Activated CD4-positive, alpha-beta T cell treated with anti-CD3 and anti-CD28 coated beads, Interleukin-2, amount 10 ng/mL, durations not matched to agents 24 days and 14 days (primary cell): ENCODE measurements around the gene AMMECR1L. TPM values are rescaled to one million over a fixed set of nuclear protein-coding genes. Genes with fewer than 3 reads are reported as not detected.
"Not testable (repeated sequence)": the region's sequence is repeated elsewhere in the genome, so short reads cannot be mapped to it uniquely, and the experiment has no call there.

Experiments used
- DNase-seq: peaks from one replicate; pipeline ENCODE4 v3.0.0; 2022
- H3K27ac Mint-ChIP-seq: one replicate; pipeline ENCODE4 v1.8.0; 2022; ENCODE audit warnings: mild to moderate bottlenecking, mixed read lengths
- H3K27me3 Mint-ChIP-seq: one replicate; pipeline ENCODE4 v1.8.0; 2022; ENCODE audit warnings: mixed read lengths
- H3K36me3 Mint-ChIP-seq: one replicate; pipeline ENCODE4 v1.8.0; 2022; ENCODE audit warnings: low read depth, mild to moderate bottlenecking, mixed read lengths
- H3K4me1 Mint-ChIP-seq: one replicate; pipeline ENCODE4 v1.8.0; 2021; ENCODE audit warnings: mixed read lengths
- H3K4me3 Mint-ChIP-seq: one replicate; pipeline ENCODE4 v1.8.0; 2022; ENCODE audit warnings: mild to moderate bottlenecking, moderate library complexity, mixed read lengths
- H3K9me3 Mint-ChIP-seq: one replicate; pipeline ENCODE4 v1.8.0; 2021; ENCODE audit warnings: mixed read lengths
- intact Hi-C: fragments of 100-400 bp; cut with micrococcal nuclease; formaldehyde crosslinking; loops from one replicate; pipeline ENCODE4 v1.15.1; 2023
- total RNA-seq: library from RNA; stranded (reverse); gene quantifications from 2 replicates; pipeline ENCODE4 v1.2.3, GENCODE V29; 2022

AMMECR1L gene
- total RNA-seq, 1 donor from 2014 or later = 20.2 TPM

- intact Hi-C loops = no loop called here
- Mint-ChIP-seq H3K9me3 (no peaks in the 10 kb centered on the region), H3K27me3 (no peaks in the 10 kb centered on the region)
Observed at GRCh38 chr2:127843677-127844076, 42.1 kb downstream of the AMMECR1L start.

GRCh38 chr2:127841466-127842178, 44.1 kb downstream of the AMMECR1L start:
- intact Hi-C loops = no loop called here
- no peak for DNase-seq
- H3K36me3 Mint-ChIP-seq = peaks cover 16% of the 10 kb centered on the region
- no peaks in the 10 kb centered on the region for H3K27me3 Mint-ChIP-seq
- no peaks in the 10 kb centered on the region for H3K9me3 Mint-ChIP-seq
- H3K4me3 Mint-ChIP-seq = no peak overlapping the region
- H3K4me1 Mint-ChIP-seq = peaks cover 4% of the 10 kb centered on the region
- H3K27ac Mint-ChIP-seq = no peak overlapping the region

More at GRCh38 chr2:127843677-127844076, 42.1 kb downstream of the AMMECR1L start:
- no peak for DNase-seq
- H3K4me1 Mint-ChIP-seq = peaks cover 4% of the 10 kb centered on the region
- no peak overlapping the region for H3K27ac Mint-ChIP-seq
- H3K4me3 Mint-ChIP-seq = no peak overlapping the region
- H3K36me3 Mint-ChIP-seq = peaks cover 28% of the 10 kb centered on the region

GRCh38 chr2:127840893-127841292, 44.9 kb downstream of the AMMECR1L start:
- peaks cover 4% of the 10 kb centered on the region for H3K4me1 Mint-ChIP-seq
- no peaks in the 10 kb centered on the region for H3K27me3 Mint-ChIP-seq
- no peaks in the 10 kb centered on the region for H3K9me3 Mint-ChIP-seq
- intact Hi-C loops = no loop called here
- no peak overlapping the region for H3K27ac Mint-ChIP-seq
- DNase-seq = no peak
- H3K36me3 Mint-ChIP-seq = peaks cover 11% of the 10 kb centered on the region
- no peak overlapping the region for H3K4me3 Mint-ChIP-seq

- H3K9me3 Mint-ChIP-seq = no peaks in the 10 kb centered on the region
- DNase-seq = no peak
- intact Hi-C loops = no loop called here
- H3K27ac Mint-ChIP-seq = no peak overlapping the region
- peaks cover 8% of the 10 kb centered on the region for H3K4me1 Mint-ChIP-seq
- H3K27me3 Mint-ChIP-seq = peaks cover 2% of the 10 kb centered on the region
- H3K36me3 Mint-ChIP-seq = no peaks in the 10 kb centered on the region
- H3K4me3 Mint-ChIP-seq = no peak overlapping the region
Observed at GRCh38 chr2:127834951-127835350, 50.8 kb downstream of the AMMECR1L start.

GRCh38 chr2:127829845-127830246, 55.9 kb downstream of the AMMECR1L start:
- H3K27me3 Mint-ChIP-seq = peaks cover 2% of the 10 kb centered on the region
- peak; percentile 90 for DNase-seq
- peaks cover 14% of the 10 kb centered on the region for H3K36me3 Mint-ChIP-seq
- peak overlapping the region; percentile 68 for H3K27ac Mint-ChIP-seq
- peak overlapping the region; percentile 53 for H3K4me3 Mint-ChIP-seq
- intact Hi-C loops = loop anchor here (1.0 kb wide), 2 partner anchors 19 to 27 kb away; partner anchors contain the start of gene WDR33
- peaks cover 19% of the 10 kb centered on the region for H3K4me1 Mint-ChIP-seq
- H3K9me3 Mint-ChIP-seq = peaks cover 9% of the 10 kb centered on the region

- intact Hi-C loops, H3K4me3 Mint-ChIP-seq, DNase-seq, H3K27ac Mint-ChIP-seq, H3K27me3 Mint-ChIP-seq, H3K9me3 Mint-ChIP-seq: not testable (repeated sequence)
- Mint-ChIP-seq H3K36me3 (peaks cover 14% of the 10 kb centered on the region), H3K4me1 (peaks cover 18% of the 10 kb centered on the region)
Observed at GRCh38 chr2:127826708-127827107, 59.0 kb downstream of the AMMECR1L start.

- no peak overlapping the region for H3K27ac Mint-ChIP-seq
- intact Hi-C loops = no loop called here
- peaks cover 2% of the 10 kb centered on the region for H3K27me3 Mint-ChIP-seq
- H3K36me3 Mint-ChIP-seq = peaks cover 14% of the 10 kb centered on the region
- no peak overlapping the region for H3K4me3 Mint-ChIP-seq
- peaks cover 14% of the 10 kb centered on the region for H3K9me3 Mint-ChIP-seq
- peaks cover 16% of the 10 kb centered on the region for H3K4me1 Mint-ChIP-seq
- no peak for DNase-seq
Observed at GRCh38 chr2:127826047-127826446, 59.7 kb downstream of the AMMECR1L start.

- Mint-ChIP-seq H3K27ac (no peak overlapping the region), H3K27me3 (peaks cover 16% of the 10 kb centered on the region), H3K4me1 (no peaks in the 10 kb centered on the region), H3K9me3 (peaks cover 10% of the 10 kb centered on the region), H3K36me3 (no peaks in the 10 kb centered on the region), H3K4me3 (no peak overlapping the region)
- no peak for DNase-seq
- intact Hi-C loops = no loop called here
Observed at GRCh38 chr2:127820080-127820668, 65.6 kb downstream of the AMMECR1L start.

GRCh38 chr2:127818794-127819425, 66.8 kb downstream of the AMMECR1L start:
- Mint-ChIP-seq H3K4me1 (no peaks in the 10 kb centered on the region), H3K4me3 (no peak overlapping the region), H3K36me3 (no peaks in the 10 kb centered on the region), H3K9me3 (peaks cover 10% of the 10 kb centered on the region), H3K27me3 (peaks cover 16% of the 10 kb centered on the region), H3K27ac (no peak overlapping the region)
- intact Hi-C loops = no loop called here
- no peak for DNase-seq

GRCh38 chr2:127818241-127818640, 67.5 kb downstream of the AMMECR1L start:
- H3K4me3 Mint-ChIP-seq = no peak overlapping the region
- DNase-seq = no peak
- H3K27me3 Mint-ChIP-seq = peaks cover 16% of the 10 kb centered on the region
- H3K4me1 Mint-ChIP-seq = no peaks in the 10 kb centered on the region
- H3K9me3 Mint-ChIP-seq = peaks cover 10% of the 10 kb centered on the region
- H3K27ac Mint-ChIP-seq = no peak overlapping the region
- H3K36me3 Mint-ChIP-seq = no peaks in the 10 kb centered on the region
- intact Hi-C loops = no loop called here

- intact Hi-C loops = loop anchor here (5.0 kb wide), 1 partner anchor 427 kb away; the partner anchor contains the start of gene MAP3K2
- no peaks in the 10 kb centered on the region for H3K9me3 Mint-ChIP-seq
- H3K4me1 Mint-ChIP-seq = peaks cover 14% of the 10 kb centered on the region
- no peak for DNase-seq
- H3K36me3 Mint-ChIP-seq = peaks cover 8% of the 10 kb centered on the region
- H3K4me3 Mint-ChIP-seq = no peak overlapping the region
- no peak overlapping the region for H3K27ac Mint-ChIP-seq
- peaks cover 16% of the 10 kb centered on the region for H3K27me3 Mint-ChIP-seq
Observed at GRCh38 chr2:127814677-127815076, 71.1 kb downstream of the AMMECR1L start.

GRCh38 chr2:127812441-127812840, 73.3 kb downstream of the AMMECR1L start:
- H3K27ac Mint-ChIP-seq = peak overlapping the region; percentile 1
- H3K9me3 Mint-ChIP-seq, H3K27me3 Mint-ChIP-seq, DNase-seq: not testable (repeated sequence)
- H3K36me3 Mint-ChIP-seq = peaks cover 14% of the 10 kb centered on the region
- peak overlapping the region; percentile 86 for H3K4me3 Mint-ChIP-seq
- peaks cover 27% of the 10 kb centered on the region for H3K4me1 Mint-ChIP-seq
- intact Hi-C loops = loop anchor here (5.0 kb wide), 1 partner anchor 425 kb away; the partner anchor contains the start of gene MAP3K2
